ENCODE results near the gene RNF157.
"Not testable (repeated sequence)": the region's sequence is repeated elsewhere in the genome, so short reads cannot be mapped to it uniquely, and the experiment has no call there.

Gene RNF157

GRCh38 chr17:76264755-76265623, 24.7 kb upstream of the RNF157 start, which contains the start of gene UBALD2:
Gene UBALD2 (plus strand): TSS chr17:76265348. CDS start chr17:76265506, 158 bp downstream.
- Mint-ChIP-seq H3K4me3 (peak within 1 kb of the TSS; percentile 92), H3K27me3 (no peaks in the 10 kb centered on the region), H3K9me3 (ENCODE audit: low read depth) (no peaks in the 10 kb centered on the region), H3K4me1 (ENCODE audit: low read depth) (peaks cover 62% of the 10 kb centered on the region), H3K27ac (peak within 1 kb of the TSS; percentile 99), H3K36me3 (peaks cover 6% of the 10 kb centered on the region)

- Mint-ChIP-seq H3K27me3 (no peaks in the 10 kb centered on the region), H3K9me3 (ENCODE audit: low read depth) (no peaks in the 10 kb centered on the region), H3K4me3 (peak overlapping the region; percentile 78), H3K36me3 (peaks cover 6% of the 10 kb centered on the region), H3K4me1 (ENCODE audit: low read depth) (peaks cover 56% of the 10 kb centered on the region), H3K27ac (peak overlapping the region; percentile 97)
Observed at GRCh38 chr17:76264425-76264754, 24.1 kb upstream of the RNF157 start.

- peak overlapping the region; percentile 97 for H3K27ac Mint-ChIP-seq
- H3K4me1 Mint-ChIP-seq (ENCODE audit: low read depth) = peaks cover 51% of the 10 kb centered on the region
- H3K9me3 Mint-ChIP-seq (ENCODE audit: low read depth) = no peaks in the 10 kb centered on the region
- H3K36me3 Mint-ChIP-seq = peaks cover 6% of the 10 kb centered on the region
- H3K4me3 Mint-ChIP-seq = peak overlapping the region; percentile 78
- no peaks in the 10 kb centered on the region for H3K27me3 Mint-ChIP-seq
Observed at GRCh38 chr17:76263896-76264295, 23.6 kb upstream of the RNF157 start.

GRCh38 chr17:76262732-76263344, 22.5 kb upstream of the RNF157 start:
- H3K27me3 Mint-ChIP-seq = no peaks in the 10 kb centered on the region
- peak overlapping the region; percentile 78 for H3K4me3 Mint-ChIP-seq
- peaks cover 44% of the 10 kb centered on the region for H3K4me1 Mint-ChIP-seq (ENCODE audit: low read depth)
- H3K36me3 Mint-ChIP-seq = peaks cover 2% of the 10 kb centered on the region
- H3K27ac Mint-ChIP-seq = peak overlapping the region; percentile 97
- no peaks in the 10 kb centered on the region for H3K9me3 Mint-ChIP-seq (ENCODE audit: low read depth)

- no peak overlapping the region for H3K4me3 Mint-ChIP-seq
- H3K4me1 Mint-ChIP-seq (ENCODE audit: low read depth) = peaks cover 39% of the 10 kb centered on the region
- no peaks in the 10 kb centered on the region for H3K27me3 Mint-ChIP-seq
- H3K36me3 Mint-ChIP-seq = peaks cover 3% of the 10 kb centered on the region
- peaks cover 3% of the 10 kb centered on the region for H3K9me3 Mint-ChIP-seq (ENCODE audit: low read depth)
- H3K27ac Mint-ChIP-seq = peak overlapping the region; percentile 97
Observed at GRCh38 chr17:76261421-76262215, 21.3 kb upstream of the RNF157 start.

- Mint-ChIP-seq H3K4me1 (ENCODE audit: low read depth) (peaks cover 48% of the 10 kb centered on the region), H3K9me3 (ENCODE audit: low read depth) (peaks cover 3% of the 10 kb centered on the region), H3K27me3 (no peaks in the 10 kb centered on the region), H3K4me3 (no peak overlapping the region), H3K36me3 (peaks cover 3% of the 10 kb centered on the region), H3K27ac (peak overlapping the region; percentile 41)
Observed at GRCh38 chr17:76260669-76261068, 20.4 kb upstream of the RNF157 start.

- Mint-ChIP-seq H3K36me3 (peaks cover 3% of the 10 kb centered on the region), H3K9me3 (ENCODE audit: low read depth) (peaks cover 3% of the 10 kb centered on the region), H3K27ac (peak overlapping the region; percentile 28), H3K4me3 (no peak overlapping the region), H3K27me3 (no peaks in the 10 kb centered on the region), H3K4me1 (ENCODE audit: low read depth) (peaks cover 52% of the 10 kb centered on the region)
Observed at GRCh38 chr17:76260220-76260619, 19.9 kb upstream of the RNF157 start.

GRCh38 chr17:76256430-76257050, 16.2 kb upstream of the RNF157 start:
- H3K9me3 Mint-ChIP-seq (ENCODE audit: low read depth); H3K27me3 Mint-ChIP-seq; H3K36me3 Mint-ChIP-seq: not testable (repeated sequence)
- Mint-ChIP-seq H3K4me1 (ENCODE audit: low read depth) (peaks cover 48% of the 10 kb centered on the region), H3K4me3 (peak overlapping the region; percentile 87), H3K27ac (peak overlapping the region; percentile 96)

- Mint-ChIP-seq H3K27me3 (no peaks in the 10 kb centered on the region), H3K4me3 (peak overlapping the region; percentile 87), H3K9me3 (ENCODE audit: low read depth) (peaks cover 3% of the 10 kb centered on the region), H3K27ac (peak overlapping the region; percentile 96), H3K36me3 (peaks cover 3% of the 10 kb centered on the region), H3K4me1 (ENCODE audit: low read depth) (peaks cover 49% of the 10 kb centered on the region)
Observed at GRCh38 chr17:76255801-76256429, 15.6 kb upstream of the RNF157 start.

GRCh38 chr17:76254275-76254674, 14.0 kb upstream of the RNF157 start:
- H3K4me1 Mint-ChIP-seq (ENCODE audit: low read depth) = peaks cover 48% of the 10 kb centered on the region
- no peaks in the 10 kb centered on the region for H3K27me3 Mint-ChIP-seq
- peak overlapping the region; percentile 46 for H3K27ac Mint-ChIP-seq
- H3K9me3 Mint-ChIP-seq (ENCODE audit: low read depth) = peaks cover 3% of the 10 kb centered on the region
- H3K36me3 Mint-ChIP-seq = peaks cover 3% of the 10 kb centered on the region
- H3K4me3 Mint-ChIP-seq = no peak overlapping the region

GRCh38 chr17:76253841-76254240, 13.5 kb upstream of the RNF157 start:
- peaks cover 48% of the 10 kb centered on the region for H3K4me1 Mint-ChIP-seq (ENCODE audit: low read depth)
- peaks cover 3% of the 10 kb centered on the region for H3K36me3 Mint-ChIP-seq
- peaks cover 3% of the 10 kb centered on the region for H3K9me3 Mint-ChIP-seq (ENCODE audit: low read depth)
- no peaks in the 10 kb centered on the region for H3K27me3 Mint-ChIP-seq
- H3K27ac Mint-ChIP-seq = peak overlapping the region; percentile 46
- no peak overlapping the region for H3K4me3 Mint-ChIP-seq

- peak overlapping the region; percentile 91 for H3K27ac Mint-ChIP-seq
- H3K27me3 Mint-ChIP-seq; H3K4me3 Mint-ChIP-seq; H3K36me3 Mint-ChIP-seq; H3K9me3 Mint-ChIP-seq (ENCODE audit: low read depth): not testable (repeated sequence)
- peaks cover 52% of the 10 kb centered on the region for H3K4me1 Mint-ChIP-seq (ENCODE audit: low read depth)
Observed at GRCh38 chr17:76252967-76253766, 12.9 kb upstream of the RNF157 start.

GRCh38 chr17:76252040-76252954, 12.0 kb upstream of the RNF157 start:
- H3K4me1 Mint-ChIP-seq (ENCODE audit: low read depth) = peaks cover 57% of the 10 kb centered on the region
- H3K36me3 Mint-ChIP-seq = peaks cover 3% of the 10 kb centered on the region

More at GRCh38 chr17:76252040-76252954, 12.0 kb upstream of the RNF157 start:
- peak overlapping the region; percentile 63 for H3K4me3 Mint-ChIP-seq
- peaks cover 3% of the 10 kb centered on the region for H3K9me3 Mint-ChIP-seq (ENCODE audit: low read depth)
- H3K27ac Mint-ChIP-seq = peak overlapping the region; percentile 91
- H3K27me3 Mint-ChIP-seq = no peaks in the 10 kb centered on the region
